ENCODE measurements around the gene BORCS6.
A peak's percentile ranks its signal among the peaks of the same experiment; 100 is the strongest.
"Not testable (repeated sequence)": the region's sequence is repeated elsewhere in the genome, so short reads cannot be mapped to it uniquely, and the experiment has no call there.

The BORCS6 gene

GRCh38 chr17:8176197-8176940, 13.6 kb downstream of the BORCS6 start, which contains the start of gene TMEM107:
Gene TMEM107, minus strand, starts transcription at chr17:8176380. Its CDS starts 94 bp downstream, at chr17:8176286.
- H3K27ac ChIP-seq (ENCODE audit: low read depth, low read length) = peak within 1 kb of the TSS; percentile 73
- H3K4me3 ChIP-seq (ENCODE audit: low read length) = peak within 1 kb of the TSS; percentile 89
- peak within 1 kb of the TSS; percentile 66 for H3K9ac ChIP-seq (ENCODE audit: low read length)
- peaks cover 16% of the 10 kb centered on the region for H3K4me1 ChIP-seq (ENCODE audit: control insufficient read depth, insufficient read depth, low read length)
- H3K36me3 ChIP-seq (ENCODE audit: control insufficient read depth, insufficient read depth, low read length) = no peaks in the 10 kb centered on the region
- no peaks in the 10 kb centered on the region for H3K27me3 ChIP-seq (ENCODE audit: control insufficient read depth, insufficient read depth, low read length)

GRCh38 chr17:8175795-8176196, 14.2 kb downstream of the BORCS6 start:
- no peaks in the 10 kb centered on the region for H3K36me3 ChIP-seq (ENCODE audit: control insufficient read depth, insufficient read depth, low read length)
- H3K4me1 ChIP-seq (ENCODE audit: control insufficient read depth, insufficient read depth, low read length) = peaks cover 16% of the 10 kb centered on the region
- peak overlapping the region; percentile 89 for H3K4me3 ChIP-seq (ENCODE audit: low read length)

GRCh38 chr17:8173871-8174322, 16.1 kb downstream of the BORCS6 start:
- Histone ChIP-seq H3K27me3 (ENCODE audit: control insufficient read depth, insufficient read depth, low read length) (no peaks in the 10 kb centered on the region), H3K27ac (ENCODE audit: low read depth, low read length) (peak overlapping the region; percentile 95), H3K9ac (ENCODE audit: low read length) (no peak overlapping the region), H3K4me3 (ENCODE audit: low read length) (peak overlapping the region; percentile 60), H3K4me1 (ENCODE audit: control insufficient read depth, insufficient read depth, low read length) (peaks cover 16% of the 10 kb centered on the region), H3K36me3 (ENCODE audit: control insufficient read depth, insufficient read depth, low read length) (no peaks in the 10 kb centered on the region)

More at GRCh38 chr17:8175795-8176196, 14.2 kb downstream of the BORCS6 start:
- H3K27ac ChIP-seq (ENCODE audit: low read depth, low read length) = peak overlapping the region; percentile 73
- peak overlapping the region; percentile 66 for H3K9ac ChIP-seq (ENCODE audit: low read length)
- H3K27me3 ChIP-seq (ENCODE audit: control insufficient read depth, insufficient read depth, low read length) = no peaks in the 10 kb centered on the region

- Histone ChIP-seq H3K9ac (ENCODE audit: low read length) (peak overlapping the region; percentile 60), H3K27me3 (ENCODE audit: control insufficient read depth, insufficient read depth, low read length) (no peaks in the 10 kb centered on the region), H3K4me1 (ENCODE audit: control insufficient read depth, insufficient read depth, low read length) (peaks cover 16% of the 10 kb centered on the region), H3K36me3 (ENCODE audit: control insufficient read depth, insufficient read depth, low read length) (no peaks in the 10 kb centered on the region), H3K4me3 (ENCODE audit: low read length) (peak overlapping the region; percentile 60), H3K27ac (ENCODE audit: low read depth, low read length) (peak overlapping the region; percentile 95)
Measured at GRCh38 chr17:8173056-8173870, 16.7 kb downstream of the BORCS6 start.

- not testable (repeated sequence) for H3K27me3 ChIP-seq (ENCODE audit: control insufficient read depth, insufficient read depth, low read length); H3K27ac ChIP-seq (ENCODE audit: low read depth, low read length); H3K4me3 ChIP-seq (ENCODE audit: low read length); H3K9ac ChIP-seq (ENCODE audit: low read length); H3K36me3 ChIP-seq (ENCODE audit: control insufficient read depth, insufficient read depth, low read length); H3K4me1 ChIP-seq (ENCODE audit: control insufficient read depth, insufficient read depth, low read length)
Measured at GRCh38 chr17:8170186-8170585, 19.8 kb downstream of the BORCS6 start.

GRCh38 chr17:8167526-8167925, 22.5 kb downstream of the BORCS6 start:
- H3K27ac ChIP-seq (ENCODE audit: low read depth, low read length) = no peak overlapping the region
- no peak overlapping the region for H3K9ac ChIP-seq (ENCODE audit: low read length)
- no peaks in the 10 kb centered on the region for H3K27me3 ChIP-seq (ENCODE audit: control insufficient read depth, insufficient read depth, low read length)
- H3K4me1 ChIP-seq (ENCODE audit: control insufficient read depth, insufficient read depth, low read length) = peaks cover 11% of the 10 kb centered on the region
- no peak overlapping the region for H3K4me3 ChIP-seq (ENCODE audit: low read length)
- no peaks in the 10 kb centered on the region for H3K36me3 ChIP-seq (ENCODE audit: control insufficient read depth, insufficient read depth, low read length)

GRCh38 chr17:8166731-8167130, 23.2 kb downstream of the BORCS6 start:
- H3K9ac ChIP-seq (ENCODE audit: low read length) = no peak overlapping the region
- H3K4me3 ChIP-seq (ENCODE audit: low read length) = no peak overlapping the region
- peaks cover 14% of the 10 kb centered on the region for H3K4me1 ChIP-seq (ENCODE audit: control insufficient read depth, insufficient read depth, low read length)
- no peaks in the 10 kb centered on the region for H3K36me3 ChIP-seq (ENCODE audit: control insufficient read depth, insufficient read depth, low read length)
- H3K27me3 ChIP-seq (ENCODE audit: control insufficient read depth, insufficient read depth, low read length) = no peaks in the 10 kb centered on the region
- no peak overlapping the region for H3K27ac ChIP-seq (ENCODE audit: low read depth, low read length)

- Histone ChIP-seq H3K36me3 (ENCODE audit: control insufficient read depth, insufficient read depth, low read length) (peaks cover 7% of the 10 kb centered on the region), H3K4me1 (ENCODE audit: control insufficient read depth, insufficient read depth, low read length) (peaks cover 25% of the 10 kb centered on the region), H3K9ac (ENCODE audit: low read length) (no peak overlapping the region), H3K27ac (ENCODE audit: low read depth, low read length) (peak overlapping the region; percentile 99), H3K27me3 (ENCODE audit: control insufficient read depth, insufficient read depth, low read length) (no peaks in the 10 kb centered on the region), H3K4me3 (ENCODE audit: low read length) (no peak overlapping the region)
Measured at GRCh38 chr17:8164815-8165131, 25.2 kb downstream of the BORCS6 start.

- H3K27ac ChIP-seq (ENCODE audit: low read depth, low read length) = peak overlapping the region; percentile 99
- H3K36me3 ChIP-seq (ENCODE audit: control insufficient read depth, insufficient read depth, low read length) = peaks cover 11% of the 10 kb centered on the region
- peak overlapping the region; percentile 47 for H3K9ac ChIP-seq (ENCODE audit: low read length)
- H3K4me3 ChIP-seq (ENCODE audit: low read length) = peak overlapping the region; percentile 67
- peaks cover 25% of the 10 kb centered on the region for H3K4me1 ChIP-seq (ENCODE audit: control insufficient read depth, insufficient read depth, low read length)
- no peaks in the 10 kb centered on the region for H3K27me3 ChIP-seq (ENCODE audit: control insufficient read depth, insufficient read depth, low read length)
Measured at GRCh38 chr17:8163978-8164814, 25.8 kb downstream of the BORCS6 start.

- H3K4me3 ChIP-seq (ENCODE audit: low read length) = peak overlapping the region; percentile 79
- peak overlapping the region; percentile 92 for H3K9ac ChIP-seq (ENCODE audit: low read length)
- H3K4me1 ChIP-seq (ENCODE audit: control insufficient read depth, insufficient read depth, low read length) = peaks cover 28% of the 10 kb centered on the region
- H3K27me3 ChIP-seq (ENCODE audit: control insufficient read depth, insufficient read depth, low read length) = no peaks in the 10 kb centered on the region
- H3K27ac ChIP-seq (ENCODE audit: low read depth, low read length) = peak overlapping the region; percentile 99
- peaks cover 11% of the 10 kb centered on the region for H3K36me3 ChIP-seq (ENCODE audit: control insufficient read depth, insufficient read depth, low read length)
Measured at GRCh38 chr17:8162997-8163977, 26.7 kb downstream of the BORCS6 start.

GRCh38 chr17:8162233-8162996, 27.6 kb downstream of the BORCS6 start, which contains the start of gene VAMP2:
Gene VAMP2, minus strand, starts transcription at chr17:8162948. Its CDS starts 69 bp downstream, at chr17:8162879.
- peak within 1 kb of the TSS; percentile 79 for H3K4me3 ChIP-seq (ENCODE audit: low read length)
- no peaks in the 10 kb centered on the region for H3K27me3 ChIP-seq (ENCODE audit: control insufficient read depth, insufficient read depth, low read length)
- H3K9ac ChIP-seq (ENCODE audit: low read length) = peak within 1 kb of the TSS; percentile 92
- H3K27ac ChIP-seq (ENCODE audit: low read depth, low read length) = peak within 1 kb of the TSS; percentile 99
- H3K4me1 ChIP-seq (ENCODE audit: control insufficient read depth, insufficient read depth, low read length) = peaks cover 28% of the 10 kb centered on the region
- peaks cover 11% of the 10 kb centered on the region for H3K36me3 ChIP-seq (ENCODE audit: control insufficient read depth, insufficient read depth, low read length)
